Thyroid gland (tissue), 4 donors: ENCODE data around the gene NXN. TPM values are rescaled to one million over a fixed set of nuclear protein-coding genes. Genes with fewer than 3 reads are reported as not detected.
"Not testable (repeated sequence)": the region's sequence is repeated elsewhere in the genome, so short reads cannot be mapped to it uniquely, and the experiment has no call there.

Experiments
- DNase-seq, 2 donors: peaks; one replicate each; pipeline ENCODE4 v3.0.0-alpha.2; 2019
- H3K27ac ChIP-seq, 3 donors: fragments of 200-600 bp; sonication (generic); 1 replicate in 2 of 3; 2 replicates in 1 of 3; pipeline ENCODE4 v1.5.1; 2016 to 2019; ENCODE audit warnings: mild to moderate bottlenecking in 1 of 3, moderate library complexity in 1 of 3
- H3K27me3 ChIP-seq: fragments of 200-600 bp; sonication (generic); one replicate; pipeline ENCODE4 v1.5.1; 2019
- H3K36me3 ChIP-seq, 2 donors: fragments of 200-600 bp; sonication (generic); one replicate each; pipeline ENCODE4 v1.5.1; 2016 to 2019
- H3K4me1 ChIP-seq, 2 donors: fragments of 200-600 bp; sonication (generic); one replicate each; pipeline ENCODE4 v1.5.1; 2017 to 2019
- H3K4me3 ChIP-seq, 3 donors: fragments of 200-600 bp; sonication (generic); replicated peaks in 1 of 3; 1 replicate in 2 of 3; 2 replicates in 1 of 3; pipeline ENCODE4 v1.5.1; 2016; ENCODE audit warnings: mild to moderate bottlenecking in 1 of 3
- H3K9me3 ChIP-seq: fragments of 200-600 bp; sonication (generic); one replicate; pipeline ENCODE4 v1.5.1; 2017
- CTCF ChIP-seq, 6 experiments: fragments of 200-600 bp in 3 of 6; fragments of 450-650 bp in 3 of 6; sonication (generic) in 3 of 6; IDR thresholded peaks; one replicate each; pipeline ENCODE4 v1.5.1; 2016 to 2019; ENCODE audit warnings: antibody characterized with exemption in 6 of 6, mild to moderate bottlenecking in 2 of 6, inconsistent platforms in 1 of 6, moderate library complexity in 1 of 6
- POLR2A ChIP-seq, 2 donors: fragments of 450-650 bp; IDR thresholded peaks; one replicate each; pipeline ENCODE4 v1.6.1; 2017; ENCODE audit warnings: antibody characterized with exemption in 2 of 2, mild to moderate bottlenecking in 2 of 2, moderate library complexity in 1 of 2
- WGBS, 2 donors: methylation state at CpG; one replicate each; pipeline ENCODE4 v1.1.5; 2017; 5-methylcytosine and 5-hydroxymethylcytosine counted together
- intact Hi-C: fragments of 100-400 bp; cut with DNase I; formaldehyde crosslinking; loops from one replicate; pipeline ENCODE4 v1.15.1; 2023
- total RNA-seq, 4 donors: library from RNA; depleted of rRNA; stranded (reverse); fragments of >200 nt; gene quantifications; one replicate each; pipeline ENCODE4 v1.2.3, GENCODE V29; 2016

The NXN gene
- total RNA-seq, 4 donors from 2014 or later: 14.5 to 18.3 (median 17.2) TPM

- no peak for DNase-seq
- intact Hi-C loops: loop anchor here (10.0 kb wide), 1 partner anchor 260 kb away; no protein-coding TSS in a partner anchor
- Histone ChIP-seq H3K4me3 (no peak overlapping the region), H3K4me1 (peaks cover 0 to 14% of the 10 kb centered on the region in 2 donors), H3K9me3 (no peaks in the 10 kb centered on the region), H3K27me3 (no peaks in the 10 kb centered on the region), H3K36me3 (peaks cover 8 to 10% of the 10 kb centered on the region in 2 donors), H3K27ac (peak overlapping the region in 1 of 3 donors; percentile 44)
- no peak for TF ChIP-seq CTCF (IDR thresholded peaks at IDR 0.05)
- no peak for TF ChIP-seq POLR2A (IDR thresholded peaks at IDR 0.05)
- WGBS, 2 donors: 43 to 52% methylated on average over 14 of the region's 14 CpGs
Measured at GRCh38 chr17:795276-795675, 184.3 kb downstream of the NXN start.

- H3K27ac ChIP-seq: peak overlapping the region in 1 of 3 donors; percentile 44
- intact Hi-C loops: loop anchor here (10.0 kb wide), 1 partner anchor 260 kb away; no protein-coding TSS in a partner anchor
- H3K36me3 ChIP-seq: peaks cover 10% of the 10 kb centered on the region in 2 donors
- TF ChIP-seq POLR2A (IDR thresholded peaks at IDR 0.05): no peak
- peak; percentile 55 to 90 (median 82) for TF ChIP-seq CTCF (IDR thresholded peaks at IDR 0.05)
- H3K4me3 ChIP-seq: no peak overlapping the region
- 12 to 16% methylated on average over 18 of the region's 18 CpGs for WGBS, 2 donors
- peak; percentile 82 to 89 for DNase-seq
- H3K27me3 ChIP-seq: no peaks in the 10 kb centered on the region
- no peaks in the 10 kb centered on the region for H3K9me3 ChIP-seq
- peaks cover 0 to 14% of the 10 kb centered on the region in 2 donors for H3K4me1 ChIP-seq
Measured at GRCh38 chr17:794876-795275, 184.7 kb downstream of the NXN start.

- Histone ChIP-seq H3K4me3 (no peak overlapping the region), H3K27me3 (no peaks in the 10 kb centered on the region), H3K9me3 (no peaks in the 10 kb centered on the region), H3K27ac (no peak overlapping the region), H3K36me3 (peaks cover 25 to 32% of the 10 kb centered on the region in 2 donors), H3K4me1 (peaks cover 0 to 14% of the 10 kb centered on the region in 2 donors)
- TF ChIP-seq POLR2A (IDR thresholded peaks at IDR 0.05) (no peak), CTCF (IDR thresholded peaks at IDR 0.05) (no peak)
- DNase-seq: no peak
- WGBS, 2 donors: 81 to 84% methylated on average over 9 of the region's 9 CpGs
- intact Hi-C loops: loop anchor here (10.0 kb wide), 1 partner anchor 263 kb away; no protein-coding TSS in a partner anchor
Measured at GRCh38 chr17:792277-792676, 187.3 kb downstream of the NXN start.

GRCh38 chr17:791829-792228, 187.7 kb downstream of the NXN start:
- Histone ChIP-seq H3K36me3 (peaks cover 25 to 32% of the 10 kb centered on the region in 2 donors), H3K4me3 (no peak overlapping the region), H3K4me1 (peaks cover 0 to 14% of the 10 kb centered on the region in 2 donors), H3K9me3 (no peaks in the 10 kb centered on the region), H3K27ac (no peak overlapping the region), H3K27me3 (no peaks in the 10 kb centered on the region)
- intact Hi-C loops: loop anchor here (10.0 kb wide), 1 partner anchor 263 kb away; no protein-coding TSS in a partner anchor
- TF ChIP-seq CTCF (IDR thresholded peaks at IDR 0.05) (no peak), POLR2A (IDR thresholded peaks at IDR 0.05) (no peak)
- 94 to 95% methylated on average over 19 of the region's 19 CpGs for WGBS, 2 donors
- no peak for DNase-seq

- intact Hi-C loops: loop anchor here (10.0 kb wide), 1 partner anchor 264 kb away; no protein-coding TSS in a partner anchor
- Histone ChIP-seq H3K4me1 (peaks cover 0 to 14% of the 10 kb centered on the region in 2 donors), H3K36me3 (peaks cover 25 to 32% of the 10 kb centered on the region in 2 donors)
- H3K9me3 ChIP-seq, DNase-seq, H3K27ac ChIP-seq, H3K27me3 ChIP-seq, H3K4me3 ChIP-seq: not testable (repeated sequence)
- WGBS, 2 donors: 72 to 80% methylated on average over 10 of the region's 12 CpGs
Measured at GRCh38 chr17:790874-791247, 188.7 kb downstream of the NXN start.

GRCh38 chr17:789931-790873, 189.4 kb downstream of the NXN start:
- H3K36me3 ChIP-seq: peaks cover 25 to 32% of the 10 kb centered on the region in 2 donors
- H3K27me3 ChIP-seq, H3K9me3 ChIP-seq, H3K4me3 ChIP-seq, H3K27ac ChIP-seq, H3K4me1 ChIP-seq: not testable (repeated sequence)
- 72 to 75% methylated on average over 24 to 32 of the region's 38 CpGs for WGBS, 2 donors
- intact Hi-C loops: loop anchor here (10.0 kb wide), 1 partner anchor 265 kb away; no protein-coding TSS in a partner anchor
- peak; percentile 17 to 40 for DNase-seq
